ENCODE data around the gene KRTAP1-5. TPM values are rescaled to one million over a fixed set of nuclear protein-coding genes. Genes with fewer than 3 reads are reported as not detected.

Gene KRTAP1-5
- polyA plus RNA-seq, 6 donors from 2014 or later, result not detected

- no peak for DNase-seq
- Mint-ChIP-seq H3K36me3 (no peaks in the 10 kb centered on the region), H3K4me3 (no peak overlapping the region), H3K4me1 (peaks cover 2 to 3% (median 3%) of the 10 kb centered on the region in 3 donors), H3K9me3 (peaks cover 0 to 5% (median 0%) of the 10 kb centered on the region in 7 donors), H3K27ac (no peak overlapping the region), H3K27me3 (peaks cover 36 to 42% (median 41%) of the 10 kb centered on the region in 3 donors)
- no peak for ATAC-seq (ENCODE audit: low read depth in 2 of 2)
Observed at GRCh38 chr17:40992666-40993065, 34.3 kb downstream of the KRTAP1-5 start.

DNA sequence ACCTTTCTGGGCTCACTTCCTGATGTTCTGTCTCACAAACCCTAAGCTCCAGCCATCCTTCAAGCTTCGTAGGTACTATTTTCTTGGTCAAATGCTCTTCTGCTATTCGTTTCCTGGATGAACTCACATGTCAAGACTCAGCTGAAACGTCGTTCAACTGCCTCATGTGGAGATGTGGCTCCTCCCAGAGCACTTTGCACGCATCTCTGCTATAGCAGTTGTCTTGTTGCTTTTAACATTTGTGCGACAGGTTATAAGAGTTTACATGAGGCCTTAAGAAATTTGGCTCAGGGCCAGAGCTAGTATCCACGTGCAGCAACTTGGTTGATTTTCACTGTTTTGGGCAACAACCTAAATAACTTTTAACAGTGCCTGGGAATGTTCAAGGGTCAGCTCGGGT, 40.1 kb downstream of the KRTAP1-5 start:
- H3K27me3 Mint-ChIP-seq, result peaks cover 19 to 33% (median 24%) of the 10 kb centered on the region in 3 donors
- no peak overlapping the region for H3K4me3 Mint-ChIP-seq
- H3K27ac Mint-ChIP-seq, result no peak overlapping the region
- DNase-seq, result no peak
- peaks cover 0 to 5% (median 0%) of the 10 kb centered on the region in 7 donors for H3K9me3 Mint-ChIP-seq
- H3K4me1 Mint-ChIP-seq, result peaks cover 5 to 11% (median 7%) of the 10 kb centered on the region in 3 donors
- no peaks in the 10 kb centered on the region for H3K36me3 Mint-ChIP-seq
- no peak for ATAC-seq (ENCODE audit: low read depth in 2 of 2)

DNA sequence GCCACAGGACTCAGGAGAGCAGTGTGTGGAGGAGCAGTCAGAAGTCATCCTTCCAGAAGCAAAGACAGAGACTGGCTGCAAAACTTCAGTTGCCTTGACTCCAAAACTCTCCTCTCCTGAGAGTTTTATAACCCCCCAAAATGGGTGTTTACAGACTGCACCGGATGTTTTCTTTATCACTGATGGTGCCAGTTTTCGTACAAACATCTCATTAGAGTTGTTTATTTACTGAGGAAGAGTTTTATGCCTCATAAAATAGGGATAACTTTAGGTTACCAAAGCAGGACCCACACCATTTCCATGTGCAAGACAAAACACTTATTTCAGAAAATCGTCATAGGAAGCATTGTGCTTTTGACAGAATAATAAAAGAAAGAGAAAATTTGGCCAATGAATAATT, 42.8 kb downstream of the KRTAP1-5 start, which contains the start of gene KRT40:
TSS of gene KRT40 (minus strand) at position 101 of the 400 bp plus-strand sequence. CDS start at position 48, 53 bp downstream.
- ATAC-seq (ENCODE audit: low read depth in 2 of 2) (no peak), DNase-seq (no peak)
- H3K36me3 Mint-ChIP-seq, result no peaks in the 10 kb centered on the region
- no peaks in the 10 kb centered on the region for H3K9me3 Mint-ChIP-seq
- no peak within 1 kb of the TSS for H3K4me3 Mint-ChIP-seq
- peak within 1 kb of the TSS in 1 of 6 donors; percentile 29 for H3K27ac Mint-ChIP-seq
- H3K27me3 Mint-ChIP-seq, result peaks cover 19 to 41% (median 28%) of the 10 kb centered on the region in 3 donors
- peaks cover 5 to 11% (median 7%) of the 10 kb centered on the region in 3 donors for H3K4me1 Mint-ChIP-seq

- Mint-ChIP-seq H3K4me1 (no peaks in the 10 kb centered on the region), H3K27ac (no peak overlapping the region), H3K9me3 (no peaks in the 10 kb centered on the region), H3K4me3 (no peak overlapping the region), H3K27me3 (peaks cover 21 to 38% (median 34%) of the 10 kb centered on the region in 3 donors), H3K36me3 (no peaks in the 10 kb centered on the region)
- DNase-seq, result no peak
- no peak for ATAC-seq (ENCODE audit: low read depth in 2 of 2)
Observed at GRCh38 chr17:40981115-40981514, 45.9 kb downstream of the KRTAP1-5 start.

- H3K4me3 Mint-ChIP-seq, result no peak overlapping the region
- H3K9me3 Mint-ChIP-seq, result no peaks in the 10 kb centered on the region
- peaks cover 24 to 39% (median 29%) of the 10 kb centered on the region in 3 donors for H3K27me3 Mint-ChIP-seq
- H3K27ac Mint-ChIP-seq, result no peak overlapping the region
- no peaks in the 10 kb centered on the region for H3K4me1 Mint-ChIP-seq
- H3K36me3 Mint-ChIP-seq, result no peaks in the 10 kb centered on the region
- DNase-seq (no peak), ATAC-seq (ENCODE audit: low read depth in 2 of 2) (no peak)
Observed at GRCh38 chr17:40980596-40980995, 46.4 kb downstream of the KRTAP1-5 start.

GRCh38 chr17:40980117-40980516, 46.9 kb downstream of the KRTAP1-5 start:
- no peaks in the 10 kb centered on the region for H3K36me3 Mint-ChIP-seq
- H3K4me3 Mint-ChIP-seq, result no peak overlapping the region
- no peaks in the 10 kb centered on the region for H3K9me3 Mint-ChIP-seq
- DNase-seq, result no peak
- H3K27ac Mint-ChIP-seq, result no peak overlapping the region
- no peak for ATAC-seq (ENCODE audit: low read depth in 2 of 2)
- H3K4me1 Mint-ChIP-seq, result no peaks in the 10 kb centered on the region
- peaks cover 28 to 39% (median 33%) of the 10 kb centered on the region in 3 donors for H3K27me3 Mint-ChIP-seq

GRCh38 chr17:40978575-40979151, 48.3 kb downstream of the KRTAP1-5 start:
- DNase-seq (no peak), ATAC-seq (ENCODE audit: low read depth in 2 of 2) (no peak)
- Mint-ChIP-seq H3K27ac (no peak overlapping the region), H3K4me3 (no peak overlapping the region), H3K36me3 (no peaks in the 10 kb centered on the region), H3K9me3 (no peaks in the 10 kb centered on the region), H3K4me1 (no peaks in the 10 kb centered on the region), H3K27me3 (peaks cover 32 to 37% (median 33%) of the 10 kb centered on the region in 3 donors)

Other genes starting within 250 kb of the KRTAP1-5 start
- under 1 TPM in 1 of 6 donors, not detected in 5; 0.53 TPM for gene KRT27, start 244.7 kb downstream of the KRTAP1-5 start, polyA plus RNA-seq (ENCODE audit: low read depth in 6 of 6)
- not detected for gene KRT28, start 227.2 kb downstream of the KRTAP1-5 start, polyA plus RNA-seq (ENCODE audit: low read depth in 6 of 6)
- gene KRT10, start 204.6 kb downstream of the KRTAP1-5 start, polyA plus RNA-seq (ENCODE audit: low read depth in 6 of 6), result 100 to 1,000 TPM; 194 to 275 (median 232) TPM
- gene KRT12, start 160.0 kb downstream of the KRTAP1-5 start, polyA plus RNA-seq (ENCODE audit: low read depth in 6 of 6), result not detected
- gene KRT20, start 142.0 kb downstream of the KRTAP1-5 start, polyA plus RNA-seq (ENCODE audit: low read depth in 6 of 6), result not detected
- under 1 TPM in 1 of 6 donors, not detected in 5; 0.19 TPM for gene KRT23, start 89.6 kb downstream of the KRTAP1-5 start, polyA plus RNA-seq (ENCODE audit: low read depth in 6 of 6)
- not detected for gene KRT39, start 60.3 kb downstream of the KRTAP1-5 start, polyA plus RNA-seq (ENCODE audit: low read depth in 6 of 6)
- not detected for gene KRT40, start 42.9 kb downstream of the KRTAP1-5 start, polyA plus RNA-seq (ENCODE audit: low read depth in 6 of 6)
- not detected for gene KRTAP3-3, start 33.0 kb downstream of the KRTAP1-5 start, polyA plus RNA-seq (ENCODE audit: low read depth in 6 of 6)
- gene KRTAP3-2, start 27.3 kb downstream of the KRTAP1-5 start, polyA plus RNA-seq (ENCODE audit: low read depth in 6 of 6), result not detected
- not detected for gene KRTAP3-1, start 18.1 kb downstream of the KRTAP1-5 start, polyA plus RNA-seq (ENCODE audit: low read depth in 6 of 6)
- not detected for gene KRTAP1-4, start 3.0 kb upstream of the KRTAP1-5 start, polyA plus RNA-seq (ENCODE audit: low read depth in 6 of 6)
- not detected for gene KRTAP1-3, start 7.7 kb upstream of the KRTAP1-5 start, polyA plus RNA-seq (ENCODE audit: low read depth in 6 of 6)
- gene KRTAP1-1, start 14.2 kb upstream of the KRTAP1-5 start, polyA plus RNA-seq (ENCODE audit: low read depth in 6 of 6), result not detected
- gene KRTAP2-1, start 20.1 kb upstream of the KRTAP1-5 start, polyA plus RNA-seq (ENCODE audit: low read depth in 6 of 6), result not detected
- gene KRTAP2-2, start 28.0 kb upstream of the KRTAP1-5 start, polyA plus RNA-seq (ENCODE audit: low read depth in 6 of 6), result not detected
- not detected for gene KRTAP2-3, start 32.9 kb upstream of the KRTAP1-5 start, polyA plus RNA-seq (ENCODE audit: low read depth in 6 of 6)
- not detected for gene KRTAP2-4, start 38.7 kb upstream of the KRTAP1-5 start, polyA plus RNA-seq (ENCODE audit: low read depth in 6 of 6)
- not detected for gene KRTAP4-7, start 56.9 kb upstream of the KRTAP1-5 start, polyA plus RNA-seq (ENCODE audit: low read depth in 6 of 6)
- gene KRTAP4-8, start 70.9 kb upstream of the KRTAP1-5 start, polyA plus RNA-seq (ENCODE audit: low read depth in 6 of 6), result not detected
- gene KRTAP4-16, start 75.0 kb upstream of the KRTAP1-5 start, polyA plus RNA-seq (ENCODE audit: low read depth in 6 of 6), result not detected
- gene KRTAP4-9, start 78.2 kb upstream of the KRTAP1-5 start, polyA plus RNA-seq (ENCODE audit: low read depth in 6 of 6), result not detected
- gene KRTAP4-11, start 91.2 kb upstream of the KRTAP1-5 start, polyA plus RNA-seq (ENCODE audit: low read depth in 6 of 6), result not detected
- gene KRTAP4-12, start 97.0 kb upstream of the KRTAP1-5 start, polyA plus RNA-seq (ENCODE audit: low read depth in 6 of 6), result 1 to 10 TPM in 2 of 6 donors, under 1 TPM in 2, not detected in 2; 0.30 to 3.3 (median 1.3) TPM
- 1 to 10 TPM in 2 of 6 donors, not detected in 4; 1.6 to 2.0 TPM for gene KRTAP4-6, start 113.3 kb upstream of the KRTAP1-5 start, polyA plus RNA-seq (ENCODE audit: low read depth in 6 of 6)
- gene KRTAP4-5, start 122.6 kb upstream of the KRTAP1-5 start, polyA plus RNA-seq (ENCODE audit: low read depth in 6 of 6), result not detected
- gene KRTAP4-4, start 133.5 kb upstream of the KRTAP1-5 start, polyA plus RNA-seq (ENCODE audit: low read depth in 6 of 6), result not detected
- gene KRTAP4-3, start 141.0 kb upstream of the KRTAP1-5 start, polyA plus RNA-seq (ENCODE audit: low read depth in 6 of 6), result not detected
- gene KRTAP4-2, start 151.0 kb upstream of the KRTAP1-5 start, polyA plus RNA-seq (ENCODE audit: low read depth in 6 of 6), result not detected
- gene KRTAP4-1, start 157.7 kb upstream of the KRTAP1-5 start, polyA plus RNA-seq (ENCODE audit: low read depth in 6 of 6), result not detected
- gene KRTAP9-1, start 162.7 kb upstream of the KRTAP1-5 start, polyA plus RNA-seq (ENCODE audit: low read depth in 6 of 6), result not detected
- gene KRTAP9-2, start 199.4 kb upstream of the KRTAP1-5 start, polyA plus RNA-seq (ENCODE audit: low read depth in 6 of 6), result not detected
- gene KRTAP9-3, start 205.2 kb upstream of the KRTAP1-5 start, polyA plus RNA-seq (ENCODE audit: low read depth in 6 of 6), result not detected
- gene KRTAP9-8, start 210.8 kb upstream of the KRTAP1-5 start, polyA plus RNA-seq (ENCODE audit: low read depth in 6 of 6), result not detected
- gene KRTAP9-4, start 222.5 kb upstream of the KRTAP1-5 start, polyA plus RNA-seq (ENCODE audit: low read depth in 6 of 6), result not detected
- not detected for gene KRTAP9-9, start 228.2 kb upstream of the KRTAP1-5 start, polyA plus RNA-seq (ENCODE audit: low read depth in 6 of 6)
- not detected for gene KRTAP9-6, start 238.2 kb upstream of the KRTAP1-5 start, polyA plus RNA-seq (ENCODE audit: low read depth in 6 of 6)
- not detected for gene KRTAP9-7, start 248.5 kb upstream of the KRTAP1-5 start, polyA plus RNA-seq (ENCODE audit: low read depth in 6 of 6)

All from naive B cell (primary cell).